Panc1 (cell line): ENCODE results near the gene NEK6. TPM values are rescaled to one million over a fixed set of nuclear protein-coding genes. Genes with fewer than 3 reads are reported as not detected.

Experiments
- ATAC-seq: fragments of 200-7000 bp; cut with Tn5 transposase; 2 replicates; pipeline ENCODE4 v1.9.1; 2020; ENCODE audit warnings: mild to moderate bottlenecking, moderate library complexity
- BruUV-seq: library from RNA; stranded (reverse); fragments of 400-500 nt; replicated peaks from 2 replicates; lab custom pipeline; 2021; lab: Mats Ljungman, UMichigan
- CTCF ChIA-PET: fragments of 300-600 bp; sonication (Branson Sonifier 250); formaldehyde crosslinking; loops from one replicate; lab custom pipeline; 2022; ENCODE audit warnings: antibody characterized with exemption; lab: Charles Lee
- POLR2A ChIA-PET: fragments of 300-600 bp; sonication (Branson Sonifier 250); formaldehyde crosslinking; loops from one replicate; lab custom pipeline; 2022; ENCODE audit warnings: antibody characterized with exemption; lab: Charles Lee
- DNase-seq: peaks from one replicate; pipeline ENCODE4 v3.0.0-alpha.2; 2010; ENCODE audit warnings: low read depth, low spot score
- H3K27ac ChIP-seq: 2 replicates; pipeline ENCODE4 v1.5.1; 2011; ENCODE audit warnings: mild to moderate bottlenecking, low read length, inconsistent platforms
- H3K27me3 ChIP-seq: fragments of 200-500 bp; sonication (Bioruptor generic); 2 replicates; pipeline ENCODE4 v1.6.0; 2014; ENCODE audit warnings: low read length, inconsistent platforms; ENCODE audit not compliant: control insufficient read depth, insufficient read depth
- H3K36me3 ChIP-seq: fragments of 200-500 bp; sonication (Bioruptor generic); 2 replicates; pipeline ENCODE4 v1.5.1; 2014; ENCODE audit warnings: inconsistent platforms, mild to moderate bottlenecking, low read length, moderate library complexity; ENCODE audit not compliant: control insufficient read depth, insufficient read depth
- H3K4me1 ChIP-seq: 2 replicates; pipeline ENCODE4 v1.5.1; 2011; ENCODE audit warnings: inconsistent platforms, mild to moderate bottlenecking, low read length, moderate library complexity; ENCODE audit not compliant: control insufficient read depth, insufficient read depth
- H3K4me3 ChIP-seq, 2 experiments: 2 replicates each; pipeline ENCODE4 v1.5.1; 2011 to 2012; ENCODE audit warnings: low read depth in 2 of 2, low read length in 2 of 2, mild to moderate bottlenecking in 2 of 2, inconsistent platforms in 1 of 2, moderate library complexity in 1 of 2
- H3K9me3 ChIP-seq: fragments of 200-500 bp; sonication (Bioruptor generic); 2 replicates; pipeline ENCODE4 v1.5.1; 2014; ENCODE audit warnings: low read depth, mild to moderate bottlenecking, inconsistent platforms, low read length, moderate library complexity; ENCODE audit not compliant: control insufficient read depth, insufficient read depth
- CTCF ChIP-seq: fragments of 450-650 bp; IDR thresholded peaks from 2 replicates; pipeline ENCODE4 v1.5.1; 2017; ENCODE audit warnings: mild to moderate bottlenecking
- POLR2AphosphoS5 ChIP-seq: IDR thresholded peaks from 2 replicates; pipeline ENCODE4 v1.6.1; 2012; ENCODE audit warnings: mild to moderate bottlenecking, low read depth, low read length, moderate library complexity
- REST ChIP-seq, 2 experiments: IDR thresholded peaks; 2 replicates each; pipeline ENCODE4 v1.6.1; 2011 to 2012; ENCODE audit warnings: low read depth in 2 of 2, control low read depth in 1 of 2, low read length in 1 of 2, mild to moderate bottlenecking in 1 of 2, moderate library complexity in 1 of 2; ENCODE audit not compliant: insufficient read depth in 1 of 2
- SIN3A ChIP-seq: IDR thresholded peaks from 2 replicates; pipeline ENCODE4 v1.6.1; 2012; ENCODE audit warnings: low read depth, mild to moderate bottlenecking, low read length, moderate library complexity, borderline replicate concordance; ENCODE audit not compliant: insufficient read depth
- TCF7L2 ChIP-seq: IDR thresholded peaks from 2 replicates; pipeline ENCODE4 v1.6.1; 2011; ENCODE audit warnings: mild to moderate bottlenecking, low read depth, low read length, inconsistent platforms
- in situ Hi-C: cut with HindIII; loops from 2 replicates; pipeline ENCODE4 v1.10.0; 2016; ENCODE audit warnings: low sequenced_read_pairs, low pct_unique_long_range_greater_than_20kb
- intact Hi-C: fragments of 100-400 bp; cut with micrococcal nuclease; formaldehyde crosslinking; loops from one replicate; pipeline ENCODE4 v1.10.0; 2022; ENCODE audit not compliant: unreplicated experiment
- total RNA-seq: library from RNA; stranded (reverse); gene quantifications from one replicate; pipeline ENCODE4 v1.2.1, GENCODE V29; 2021; ENCODE audit not compliant: unreplicated experiment

Gene NEK6
- total RNA-seq, 1 experiment from 2014 or later = 56.3 TPM

GRCh38 chr9:124376329-124376728 lies 118.6 kb downstream of the NEK6 start:
- H3K4me3 ChIP-seq = no peak overlapping the region
- ATAC-seq = no peak
- TF ChIP-seq POLR2AphosphoS5 = no peak
- no peak for TF ChIP-seq SIN3A
- no peak for TF ChIP-seq REST (IDR thresholded peaks at IDR 0.05; ENCODE audit: insufficient read depth in 1 of 2, low read depth in 2 of 2, low read length in 1 of 2)
- no peak for TF ChIP-seq CTCF
- TF ChIP-seq TCF7L2 = no peak
- 0 out of 2 replicates have a peak overlapping the region, but pooled peaks have one; percentile 7 for H3K27ac ChIP-seq
- H3K36me3 ChIP-seq = peaks cover 3% of the 10 kb centered on the region
- intact Hi-C loops (no loop called here), in situ Hi-C loops (no loop called here)
- H3K4me1 ChIP-seq = no peaks in the 10 kb centered on the region
- BruUV-seq = no TSS peak
- no peaks in the 10 kb centered on the region for H3K9me3 ChIP-seq
- DNase-seq = no peak
- CTCF ChIA-PET = no interaction called here
- no peaks in the 10 kb centered on the region for H3K27me3 ChIP-seq
- POLR2A ChIA-PET = no interaction called here

- Histone ChIP-seq H3K27me3 (no peaks in the 10 kb centered on the region), H3K27ac (no peak overlapping the region), H3K4me3 (no peak overlapping the region), H3K36me3 (peaks cover 6% of the 10 kb centered on the region), H3K9me3 (no peaks in the 10 kb centered on the region), H3K4me1 (no peaks in the 10 kb centered on the region)
- no peak for DNase-seq
- in situ Hi-C loops (no loop called here), intact Hi-C loops (no loop called here)
- POLR2A ChIA-PET = no interaction called here
- CTCF ChIA-PET = no interaction called here
- TF ChIP-seq REST (IDR thresholded peaks at IDR 0.05; ENCODE audit: insufficient read depth in 1 of 2, low read depth in 2 of 2, low read length in 1 of 2) (no peak), POLR2AphosphoS5 (no peak), CTCF (no peak), SIN3A (no peak), TCF7L2 (no peak)
- ATAC-seq = no peak
- no TSS peak for BruUV-seq
Measured at GRCh38 chr9:124377551-124378406, 120.0 kb downstream of the NEK6 start.
